ENCODE results near the gene MMP26. TPM values are rescaled to one million over a fixed set of nuclear protein-coding genes. Genes with fewer than 3 reads are reported as not detected.

The MMP26 gene
- not detected for total RNA-seq (2021; fragmentation: NEBNext Ultra II Directional; extraction: Animal tissue kit (Norgen Biotek cat#: 25700))
- long read RNA-seq = 0 reads

GRCh38 chr11:4704054-4704789 is at the start of gene MMP26:
Gene MMP26 (plus strand): TSS chr11:4704784.
- Mint-ChIP-seq H3K36me3 (ENCODE audit: low read depth) (peaks cover 4% of the 10 kb centered on the region; the same call in 1 of the 2 replicates), H3K27ac (no peak within 1 kb of the TSS), H3K4me1 (ENCODE audit: low read depth) (no peaks in the 10 kb centered on the region), H3K4me3 (no peak within 1 kb of the TSS), H3K27me3 (ENCODE audit: insufficient read depth) (no peaks in the 10 kb centered on the region), H3K9me3 (peaks cover 15% of the 10 kb centered on the region)
- TF ChIP-seq CTCF (IDR thresholded peaks at IDR 0.05) = no peak
- DNase-seq = no peak

DNA sequence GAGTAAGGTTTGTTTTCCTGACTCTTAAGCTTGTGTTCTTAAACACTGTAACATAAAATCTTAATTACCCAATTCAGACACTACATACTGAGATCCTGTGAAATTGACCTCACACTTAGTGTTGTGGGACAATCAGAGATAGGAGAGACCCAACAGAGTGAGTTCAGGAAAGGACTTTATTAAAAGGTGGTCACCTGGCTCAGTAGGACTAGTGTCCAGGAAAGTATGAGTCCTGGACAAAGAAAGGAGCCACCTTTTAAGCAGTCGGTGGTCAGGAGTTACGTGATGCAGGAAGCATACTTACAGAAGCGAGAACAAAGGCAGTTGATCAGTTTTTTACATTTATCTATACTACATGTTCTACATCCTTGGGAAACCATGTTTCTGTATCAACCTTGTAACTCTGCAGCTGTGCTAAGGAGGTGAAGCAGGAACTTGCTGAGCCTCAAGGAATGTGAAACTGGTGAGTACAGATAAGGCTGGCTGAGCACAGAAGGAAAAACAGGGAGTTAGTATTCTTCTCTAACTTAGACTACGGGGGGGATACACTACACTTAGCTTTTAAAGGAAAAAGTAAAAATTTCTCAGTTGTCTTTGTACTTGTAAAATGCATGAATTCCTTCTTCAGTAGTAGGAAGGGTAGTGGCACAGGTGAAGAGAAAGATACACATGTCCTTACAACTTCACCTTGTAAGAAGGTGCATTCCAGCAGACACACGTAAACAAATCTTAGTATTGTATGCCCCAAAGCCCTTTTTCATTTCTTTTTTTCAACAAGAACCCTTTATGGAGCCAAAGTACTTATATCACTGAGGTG is 45.7 kb upstream of the MMP26 start:
- H3K9me3 Mint-ChIP-seq = peaks cover 9% of the 10 kb centered on the region
- H3K36me3 Mint-ChIP-seq (ENCODE audit: low read depth) = no peaks in the 10 kb centered on the region
- no peak overlapping the region for H3K4me3 Mint-ChIP-seq
- no peaks in the 10 kb centered on the region for H3K4me1 Mint-ChIP-seq (ENCODE audit: low read depth)
- peaks cover 3% of the 10 kb centered on the region for H3K27me3 Mint-ChIP-seq (ENCODE audit: insufficient read depth)
- TF ChIP-seq CTCF (IDR thresholded peaks at IDR 0.05) = no peak
- no peak overlapping the region for H3K27ac Mint-ChIP-seq
- no peak for DNase-seq

GRCh38 chr11:4662876-4663275 is 41.7 kb upstream of the MMP26 start:
- no peak for DNase-seq
- Mint-ChIP-seq H3K9me3 (peaks cover 20% of the 10 kb centered on the region), H3K36me3 (ENCODE audit: low read depth) (no peaks in the 10 kb centered on the region), H3K4me3 (no peak overlapping the region), H3K27ac (no peak overlapping the region), H3K4me1 (ENCODE audit: low read depth) (no peaks in the 10 kb centered on the region), H3K27me3 (ENCODE audit: insufficient read depth) (peaks cover 3% of the 10 kb centered on the region)
- TF ChIP-seq CTCF (IDR thresholded peaks at IDR 0.05) = no peak

DNA sequence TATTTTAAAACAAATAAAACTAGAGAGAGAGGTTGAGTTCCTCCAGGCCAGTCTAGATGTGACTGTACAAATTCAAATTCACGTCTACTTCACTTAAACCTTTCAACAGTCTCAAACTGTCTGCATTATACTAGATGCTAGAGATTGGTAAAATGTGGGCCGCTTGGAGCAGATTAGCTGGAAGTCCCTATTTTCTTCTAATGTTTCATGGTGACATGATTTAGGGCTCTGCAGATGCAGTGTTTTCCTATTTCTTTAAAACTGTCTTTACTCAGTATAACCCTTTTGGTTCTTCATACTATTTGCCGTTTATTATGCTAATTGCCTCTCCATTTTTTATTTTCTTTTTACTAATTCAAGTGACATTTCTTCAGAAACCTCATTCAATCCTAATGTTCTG is 40.4 kb upstream of the MMP26 start:
- H3K36me3 Mint-ChIP-seq (ENCODE audit: low read depth) = no peaks in the 10 kb centered on the region
- H3K4me1 Mint-ChIP-seq (ENCODE audit: low read depth) = no peaks in the 10 kb centered on the region
- no peak overlapping the region for H3K27ac Mint-ChIP-seq

GRCh38 chr11:4664786-4665185 is 39.8 kb upstream of the MMP26 start:
- no peak overlapping the region for H3K27ac Mint-ChIP-seq
- no peak for TF ChIP-seq CTCF (IDR thresholded peaks at IDR 0.05)
- H3K36me3 Mint-ChIP-seq (ENCODE audit: low read depth) = no peaks in the 10 kb centered on the region
- no peaks in the 10 kb centered on the region for H3K4me1 Mint-ChIP-seq (ENCODE audit: low read depth)
- no peak overlapping the region for H3K4me3 Mint-ChIP-seq
- H3K9me3 Mint-ChIP-seq = peaks cover 20% of the 10 kb centered on the region
- H3K27me3 Mint-ChIP-seq (ENCODE audit: insufficient read depth) = peaks cover 3% of the 10 kb centered on the region
- DNase-seq = no peak

More for the DNA sequence above, 40.4 kb upstream of the MMP26 start:
- H3K27me3 Mint-ChIP-seq (ENCODE audit: insufficient read depth) = peaks cover 3% of the 10 kb centered on the region
- TF ChIP-seq CTCF (IDR thresholded peaks at IDR 0.05) = no peak
- no peak overlapping the region for H3K4me3 Mint-ChIP-seq
- peaks cover 20% of the 10 kb centered on the region for H3K9me3 Mint-ChIP-seq
- DNase-seq = no peak
